Measurements from ENCODE around the gene LRRC42. TPM values are rescaled to one million over a fixed set of nuclear protein-coding genes. Genes with fewer than 3 reads are reported as not detected.

LRRC42 gene
- total and polyA plus RNA-seq, 9 of the 15 experiments (the other 6 are each of a cell fraction or from before 2014, with no cell fraction given), result 17.3 to 51.9 (median 35.5) TPM

DNA sequence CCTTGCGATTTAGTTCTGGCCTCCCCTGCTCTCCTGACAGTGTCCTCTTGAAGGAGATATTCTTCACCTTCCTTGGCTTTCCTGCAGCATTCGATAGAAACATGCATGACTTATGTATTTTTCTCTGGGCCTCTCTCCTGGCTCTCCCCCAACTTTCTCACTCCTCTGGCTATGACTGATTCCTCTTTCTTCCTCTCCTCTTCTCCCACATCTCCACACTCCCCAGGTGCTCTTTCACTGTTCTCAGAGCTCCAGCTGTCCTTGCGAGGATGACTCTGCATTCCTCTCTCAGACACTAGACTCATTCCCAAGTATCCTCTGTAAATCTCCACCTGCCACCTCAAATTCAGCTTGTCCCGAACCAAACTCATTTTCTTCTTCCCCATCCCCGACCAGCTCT lies 18.0 kb downstream of the LRRC42 start (continued):
- TF ChIP-seq, protein P1, sequence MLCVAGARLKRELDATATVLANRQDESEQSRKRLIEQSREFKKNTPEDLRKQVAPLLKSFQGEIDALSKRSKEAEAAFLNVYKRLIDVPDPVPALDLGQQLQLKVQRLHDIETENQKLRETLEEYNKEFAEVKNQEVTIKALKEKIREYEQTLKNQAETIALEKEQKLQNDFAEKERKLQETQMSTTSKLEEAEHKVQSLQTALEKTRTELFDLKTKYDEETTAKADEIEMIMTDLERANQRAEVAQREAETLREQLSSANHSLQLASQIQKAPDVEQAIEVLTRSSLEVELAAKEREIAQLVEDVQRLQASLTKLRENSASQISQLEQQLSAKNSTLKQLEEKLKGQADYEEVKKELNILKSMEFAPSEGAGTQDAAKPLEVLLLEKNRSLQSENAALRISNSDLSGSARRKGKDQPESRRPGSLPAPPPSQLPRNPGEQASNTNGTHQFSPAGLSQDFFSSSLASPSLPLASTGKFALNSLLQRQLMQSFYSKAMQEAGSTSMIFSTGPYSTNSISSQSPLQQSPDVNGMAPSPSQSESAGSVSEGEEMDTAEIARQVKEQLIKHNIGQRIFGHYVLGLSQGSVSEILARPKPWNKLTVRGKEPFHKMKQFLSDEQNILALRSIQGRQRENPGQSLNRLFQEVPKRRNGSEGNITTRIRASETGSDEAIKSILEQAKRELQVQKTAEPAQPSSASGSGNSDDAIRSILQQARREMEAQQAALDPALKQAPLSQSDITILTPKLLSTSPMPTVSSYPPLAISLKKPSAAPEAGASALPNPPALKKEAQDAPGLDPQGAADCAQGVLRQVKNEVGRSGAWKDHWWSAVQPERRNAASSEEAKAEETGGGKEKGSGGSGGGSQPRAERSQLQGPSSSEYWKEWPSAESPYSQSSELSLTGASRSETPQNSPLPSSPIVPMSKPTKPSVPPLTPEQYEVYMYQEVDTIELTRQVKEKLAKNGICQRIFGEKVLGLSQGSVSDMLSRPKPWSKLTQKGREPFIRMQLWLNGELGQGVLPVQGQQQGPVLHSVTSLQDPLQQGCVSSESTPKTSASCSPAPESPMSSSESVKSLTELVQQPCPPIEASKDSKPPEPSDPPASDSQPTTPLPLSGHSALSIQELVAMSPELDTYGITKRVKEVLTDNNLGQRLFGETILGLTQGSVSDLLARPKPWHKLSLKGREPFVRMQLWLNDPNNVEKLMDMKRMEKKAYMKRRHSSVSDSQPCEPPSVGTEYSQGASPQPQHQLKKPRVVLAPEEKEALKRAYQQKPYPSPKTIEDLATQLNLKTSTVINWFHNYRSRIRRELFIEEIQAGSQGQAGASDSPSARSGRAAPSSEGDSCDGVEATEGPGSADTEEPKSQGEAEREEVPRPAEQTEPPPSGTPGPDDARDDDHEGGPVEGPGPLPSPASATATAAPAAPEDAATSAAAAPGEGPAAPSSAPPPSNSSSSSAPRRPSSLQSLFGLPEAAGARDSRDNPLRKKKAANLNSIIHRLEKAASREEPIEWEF (CRISPR knock-in tag; IDR thresholded peaks at IDR 0.05), result no peak
- TF ChIP-seq, protein P2, sequence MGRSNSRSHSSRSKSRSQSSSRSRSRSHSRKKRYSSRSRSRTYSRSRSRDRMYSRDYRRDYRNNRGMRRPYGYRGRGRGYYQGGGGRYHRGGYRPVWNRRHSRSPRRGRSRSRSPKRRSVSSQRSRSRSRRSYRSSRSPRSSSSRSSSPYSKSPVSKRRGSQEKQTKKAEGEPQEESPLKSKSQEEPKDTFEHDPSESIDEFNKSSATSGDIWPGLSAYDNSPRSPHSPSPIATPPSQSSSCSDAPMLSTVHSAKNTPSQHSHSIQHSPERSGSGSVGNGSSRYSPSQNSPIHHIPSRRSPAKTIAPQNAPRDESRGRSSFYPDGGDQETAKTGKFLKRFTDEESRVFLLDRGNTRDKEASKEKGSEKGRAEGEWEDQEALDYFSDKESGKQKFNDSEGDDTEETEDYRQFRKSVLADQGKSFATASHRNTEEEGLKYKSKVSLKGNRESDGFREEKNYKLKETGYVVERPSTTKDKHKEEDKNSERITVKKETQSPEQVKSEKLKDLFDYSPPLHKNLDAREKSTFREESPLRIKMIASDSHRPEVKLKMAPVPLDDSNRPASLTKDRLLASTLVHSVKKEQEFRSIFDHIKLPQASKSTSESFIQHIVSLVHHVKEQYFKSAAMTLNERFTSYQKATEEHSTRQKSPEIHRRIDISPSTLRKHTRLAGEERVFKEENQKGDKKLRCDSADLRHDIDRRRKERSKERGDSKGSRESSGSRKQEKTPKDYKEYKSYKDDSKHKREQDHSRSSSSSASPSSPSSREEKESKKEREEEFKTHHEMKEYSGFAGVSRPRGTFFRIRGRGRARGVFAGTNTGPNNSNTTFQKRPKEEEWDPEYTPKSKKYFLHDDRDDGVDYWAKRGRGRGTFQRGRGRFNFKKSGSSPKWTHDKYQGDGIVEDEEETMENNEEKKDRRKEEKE (IDR thresholded peaks at IDR 0.05; ENCODE audit: borderline replicate concordance in 1 of 2, control insufficient read depth in 1 of 2, low read depth in 2 of 2, low read length in 1 of 2), result no peak
- TF ChIP-seq PTTG1 (tag; IDR thresholded peaks at IDR 0.05; ENCODE audit: low read depth) (no peak), ZNF23 (CRISPR knock-in tag; IDR thresholded peaks at IDR 0.05) (no peak), SLC30A9 (CRISPR knock-in tag; IDR thresholded peaks at IDR 0.05) (no peak), MAFG (tag; conservative IDR thresholded peaks at IDR 0.05) (peak; percentile 63)
- TF ChIP-seq, protein P3, sequence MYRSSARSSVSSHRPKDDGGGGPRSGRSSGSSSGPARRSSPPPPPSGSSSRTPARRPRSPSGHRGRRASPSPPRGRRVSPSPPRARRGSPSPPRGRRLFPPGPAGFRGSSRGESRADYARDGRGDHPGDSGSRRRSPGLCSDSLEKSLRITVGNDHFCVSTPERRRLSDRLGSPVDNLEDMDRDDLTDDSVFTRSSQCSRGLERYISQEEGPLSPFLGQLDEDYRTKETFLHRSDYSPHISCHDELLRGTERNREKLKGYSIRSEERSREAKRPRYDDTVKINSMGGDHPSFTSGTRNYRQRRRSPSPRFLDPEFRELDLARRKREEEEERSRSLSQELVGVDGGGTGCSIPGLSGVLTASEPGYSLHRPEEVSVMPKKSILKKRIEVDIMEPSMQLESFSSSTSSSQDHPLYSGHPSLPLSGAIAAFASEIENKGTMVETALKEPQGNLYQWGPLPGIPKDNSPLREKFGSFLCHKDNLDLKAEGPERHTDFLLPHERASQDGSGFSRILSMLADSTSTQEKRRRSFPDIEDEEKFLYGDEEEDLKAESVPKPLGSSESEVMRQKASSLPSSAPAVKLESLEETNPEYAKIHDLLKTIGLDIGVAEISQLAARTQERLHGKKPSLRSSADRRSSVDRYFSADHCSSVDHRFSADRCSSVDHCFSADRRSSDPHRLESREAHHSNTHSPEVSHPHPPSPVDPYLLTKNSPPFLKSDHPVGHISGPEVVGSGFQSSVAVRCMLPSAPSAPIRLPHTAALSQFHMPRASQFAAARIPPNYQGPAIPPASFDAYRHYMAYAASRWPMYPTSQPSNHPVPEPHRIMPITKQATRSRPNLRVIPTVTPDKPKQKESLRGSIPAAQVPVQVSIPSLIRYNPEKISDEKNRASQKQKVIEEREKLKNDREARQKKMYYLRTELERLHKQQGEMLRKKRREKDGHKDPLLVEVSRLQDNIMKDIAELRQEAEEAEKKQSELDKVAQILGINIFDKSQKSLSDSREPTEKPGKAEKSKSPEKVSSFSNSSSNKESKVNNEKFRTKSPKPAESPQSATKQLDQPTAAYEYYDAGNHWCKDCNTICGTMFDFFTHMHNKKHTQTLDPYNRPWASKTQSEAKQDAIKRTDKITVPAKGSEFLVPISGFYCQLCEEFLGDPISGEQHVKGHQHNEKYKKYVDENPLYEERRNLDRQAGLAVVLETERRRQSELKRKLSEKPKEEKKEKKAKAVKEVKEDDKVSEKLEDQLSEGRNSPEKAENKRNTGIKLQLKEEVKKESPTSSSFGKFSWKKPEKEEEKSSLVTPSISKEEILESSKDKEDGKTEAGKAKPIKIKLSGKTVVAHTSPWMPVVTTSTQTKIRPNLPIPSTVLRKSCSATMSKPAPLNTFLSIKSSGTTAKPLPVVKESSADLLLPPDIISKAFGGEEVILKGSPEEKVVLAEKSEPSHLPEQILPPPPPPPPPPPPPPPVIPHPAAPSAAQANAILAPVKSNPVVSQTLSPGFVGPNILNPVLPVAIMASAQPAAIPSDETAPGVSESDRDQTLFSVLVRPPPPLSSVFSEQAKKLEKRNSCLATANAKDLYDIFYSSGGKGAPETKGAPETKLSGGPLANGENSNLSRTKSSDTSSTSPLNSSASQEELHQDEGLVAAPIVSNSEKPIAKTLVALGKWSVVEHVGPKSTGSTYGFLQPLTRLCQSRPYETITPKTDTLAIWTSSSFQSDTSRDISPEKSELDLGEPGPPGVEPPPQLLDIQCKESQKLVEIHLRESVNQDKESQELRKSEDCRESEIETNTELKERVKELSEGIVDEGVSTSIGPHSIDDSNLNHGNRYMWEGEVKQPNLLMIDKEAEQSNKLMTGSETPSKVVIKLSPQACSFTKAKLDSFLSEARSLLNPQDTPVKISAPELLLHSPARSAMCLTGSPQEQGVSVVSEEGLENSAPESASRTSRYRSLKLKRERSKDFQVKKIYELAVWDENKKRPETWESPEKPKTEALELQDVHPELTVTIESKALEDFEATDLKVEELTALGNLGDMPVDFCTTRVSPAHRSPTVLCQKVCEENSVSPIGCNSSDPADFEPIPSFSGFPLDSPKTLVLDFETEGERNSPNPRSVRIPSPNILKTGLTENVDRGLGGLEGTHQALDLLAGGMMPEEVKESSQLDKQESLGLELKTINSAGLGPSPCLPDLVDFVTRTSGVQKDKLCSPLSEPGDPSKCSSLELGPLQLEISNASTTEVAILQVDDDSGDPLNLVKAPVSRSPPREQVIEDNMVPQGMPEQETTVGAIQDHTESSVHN (IDR thresholded peaks at IDR 0.05; ENCODE audit: borderline replicate concordance in 1 of 2, low read depth in 1 of 2), result no peak

All from K562 (cell line).